Astrocyte (in vitro differentiated cells and primary cell): ENCODE results near the gene TES. TPM values are rescaled to one million over a fixed set of nuclear protein-coding genes. Genes with fewer than 3 reads are reported as not detected.
A peak's percentile ranks its signal among the peaks of the same experiment; 100 is the strongest.

Source experiments
- DNase-seq: peaks from one replicate; pipeline ENCODE4 v3.0.0-alpha.2; 2010; ENCODE audit warnings: low read depth
- FAIRE-seq: peaks from 2 replicates; lab custom pipeline; 2011; peaks lifted over from hg19 to GRCh38; lab: Jason Lieb, UNC
- H2AFZ ChIP-seq: 2 replicates; pipeline ENCODE4 v1.6.0; 2012; ENCODE audit warnings: low read depth, low read length, inconsistent platforms
- H3K27ac ChIP-seq: 2 replicates; pipeline ENCODE4 v1.5.1; 2011; ENCODE audit warnings: low read depth, low read length, inconsistent platforms
- H3K27me3 ChIP-seq: 2 replicates; pipeline ENCODE4 v1.6.0; 2011; ENCODE audit warnings: low read length, inconsistent platforms; ENCODE audit not compliant: insufficient read depth
- H3K36me3 ChIP-seq: 2 replicates; pipeline ENCODE4 v1.5.1; 2011; ENCODE audit warnings: low read length, inconsistent platforms; ENCODE audit not compliant: insufficient read depth
- H3K4me1 ChIP-seq: 2 replicates; pipeline ENCODE4 v1.5.1; 2011; ENCODE audit warnings: low read length, inconsistent platforms; ENCODE audit not compliant: insufficient read depth
- H3K4me2 ChIP-seq: 2 replicates; pipeline ENCODE4 v1.6.0; 2012; ENCODE audit warnings: low read length, inconsistent platforms
- H3K4me3 ChIP-seq: 2 replicates; pipeline ENCODE4 v1.5.1; 2011; ENCODE audit warnings: low read depth, mild to moderate bottlenecking, low read length, inconsistent platforms; ENCODE audit not compliant: insufficient read depth
- H3K79me2 ChIP-seq: 2 replicates; pipeline ENCODE4 v1.6.0; 2012; ENCODE audit warnings: mild to moderate bottlenecking, low read length, inconsistent platforms; ENCODE audit not compliant: insufficient read depth
- H3K9ac ChIP-seq: 2 replicates; pipeline ENCODE4 v1.6.0; 2012; ENCODE audit warnings: mild to moderate bottlenecking, low read length, inconsistent platforms
- H3K9me3 ChIP-seq: 2 replicates; pipeline ENCODE4 v1.5.1; 2012; ENCODE audit warnings: low read depth, mild to moderate bottlenecking, low read length, inconsistent platforms; ENCODE audit not compliant: insufficient read depth
- H4K20me1 ChIP-seq: 2 replicates; pipeline ENCODE4 v1.6.0; 2012; ENCODE audit warnings: low read length, inconsistent platforms; ENCODE audit not compliant: insufficient read depth
- H3K27ac Mint-ChIP-seq: one replicate; pipeline ENCODE4 v1.8.0; 2021; ENCODE audit warnings: mild to moderate bottlenecking, mixed read lengths; ENCODE audit not compliant: unreplicated experiment
- H3K27me3 Mint-ChIP-seq: one replicate; pipeline ENCODE4 v1.8.0; 2021; ENCODE audit warnings: low read depth, mixed read lengths; ENCODE audit not compliant: unreplicated experiment
- H3K36me3 Mint-ChIP-seq: one replicate; pipeline ENCODE4 v1.8.0; 2021; ENCODE audit warnings: low read depth, mixed read lengths; ENCODE audit not compliant: unreplicated experiment
- H3K4me1 Mint-ChIP-seq: one replicate; pipeline ENCODE4 v1.8.0; 2021; ENCODE audit warnings: low read depth, mixed read lengths; ENCODE audit not compliant: unreplicated experiment
- H3K4me3 Mint-ChIP-seq: one replicate; pipeline ENCODE4 v1.8.0; 2021; ENCODE audit warnings: mild to moderate bottlenecking, moderate library complexity, mixed read lengths; ENCODE audit not compliant: unreplicated experiment
- H3K9me3 Mint-ChIP-seq: one replicate; pipeline ENCODE4 v1.8.0; 2021; ENCODE audit warnings: mild to moderate bottlenecking, mixed read lengths; ENCODE audit not compliant: unreplicated experiment
- CTCF ChIP-seq: IDR thresholded peaks from 2 replicates; pipeline ENCODE4 v1.5.1; 2011; ENCODE audit warnings: low read depth, mild to moderate bottlenecking, inconsistent platforms, low read length, moderate library complexity; ENCODE audit not compliant: insufficient read depth
- EZH2 ChIP-seq: IDR thresholded peaks from 2 replicates; pipeline ENCODE4 v1.6.1; 2012; ENCODE audit warnings: mild to moderate bottlenecking, low read length, inconsistent platforms; ENCODE audit not compliant: insufficient read depth
- total RNA-seq: library from RNA; stranded (reverse); gene quantifications from 2 replicates; pipeline ENCODE4 v1.2.1, GENCODE V29; 2021

The TES gene
- total RNA-seq, 1 donor from 2014 or later: 179 TPM

- Histone ChIP-seq H3K4me3 (peak overlapping the region; percentile 83), H3K4me2 (peak overlapping the region; percentile 85), H4K20me1 (peaks cover 21% of the 10 kb centered on the region), H3K79me2 (peaks cover 71% of the 10 kb centered on the region), H3K9ac (peak overlapping the region; percentile 98), H3K9me3 (no peaks in the 10 kb centered on the region), H3K27ac (peak overlapping the region; percentile 97), H2AFZ (no peak overlapping the region), H3K27me3 (no peaks in the 10 kb centered on the region), H3K36me3 (no peaks in the 10 kb centered on the region), H3K4me1 (peaks cover 34% of the 10 kb centered on the region)
- FAIRE-seq (peak; percentile 60), DNase-seq (no peak)
- H3K27ac Mint-ChIP-seq: peak overlapping the region; percentile 96
- no peaks in the 10 kb centered on the region for H3K9me3 Mint-ChIP-seq
- H3K4me3 Mint-ChIP-seq: peak overlapping the region; percentile 92
- H3K4me1 Mint-ChIP-seq: peaks cover 24% of the 10 kb centered on the region
- no peak for TF ChIP-seq CTCF
- TF ChIP-seq EZH2: no peak
- no peaks in the 10 kb centered on the region for H3K36me3 Mint-ChIP-seq
- no peaks in the 10 kb centered on the region for H3K27me3 Mint-ChIP-seq
Measured at GRCh38 chr7:116212869-116213268, 2.5 kb downstream of the TES start.

- Histone ChIP-seq H3K9ac (peak overlapping the region; percentile 98), H2AFZ (no peak overlapping the region), H3K4me2 (peak overlapping the region; percentile 85), H3K4me1 (peaks cover 38% of the 10 kb centered on the region), H3K36me3 (no peaks in the 10 kb centered on the region), H3K9me3 (no peaks in the 10 kb centered on the region), H3K4me3 (peak overlapping the region; percentile 83), H3K79me2 (peaks cover 73% of the 10 kb centered on the region), H3K27ac (peak overlapping the region; percentile 97), H4K20me1 (peaks cover 22% of the 10 kb centered on the region), H3K27me3 (no peaks in the 10 kb centered on the region)
- peak overlapping the region; percentile 92 for H3K4me3 Mint-ChIP-seq
- peaks cover 31% of the 10 kb centered on the region for H3K4me1 Mint-ChIP-seq
- FAIRE-seq (peak; percentile 59), DNase-seq (no peak)
- no peaks in the 10 kb centered on the region for H3K27me3 Mint-ChIP-seq
- no peaks in the 10 kb centered on the region for H3K36me3 Mint-ChIP-seq
- peak overlapping the region; percentile 96 for H3K27ac Mint-ChIP-seq
- TF ChIP-seq CTCF (no peak), EZH2 (no peak)
- H3K9me3 Mint-ChIP-seq: no peaks in the 10 kb centered on the region
Measured at GRCh38 chr7:116213361-116214130, 3.2 kb downstream of the TES start.

- peaks cover 87% of the 10 kb centered on the region for H3K79me2 ChIP-seq
- H3K9ac ChIP-seq: no peak overlapping the region
- DNase-seq (no peak), FAIRE-seq (no peak)
- peak overlapping the region; percentile 85 for H3K4me2 ChIP-seq
- no peaks in the 10 kb centered on the region for H3K36me3 ChIP-seq
- H3K27ac Mint-ChIP-seq: no peak overlapping the region
- H3K4me3 Mint-ChIP-seq: peak overlapping the region; percentile 92
- no peaks in the 10 kb centered on the region for H3K9me3 Mint-ChIP-seq
- H3K36me3 Mint-ChIP-seq: no peaks in the 10 kb centered on the region
- H3K27me3 ChIP-seq: no peaks in the 10 kb centered on the region
- H3K27ac ChIP-seq: no peak overlapping the region
- peaks cover 43% of the 10 kb centered on the region for H3K4me1 Mint-ChIP-seq
- H4K20me1 ChIP-seq: peaks cover 33% of the 10 kb centered on the region
- no peaks in the 10 kb centered on the region for H3K9me3 ChIP-seq
- no peak overlapping the region for H2AFZ ChIP-seq
- no peaks in the 10 kb centered on the region for H3K27me3 Mint-ChIP-seq
- TF ChIP-seq CTCF (no peak), EZH2 (no peak)
- no peak overlapping the region for H3K4me3 ChIP-seq
- H3K4me1 ChIP-seq: peaks cover 49% of the 10 kb centered on the region
Measured at GRCh38 chr7:116214921-116215320, 4.6 kb downstream of the TES start.
